DMS79 (cell line): ENCODE results near the gene KRTDAP.

Source experiments
- DNase-seq: peaks from one replicate; lab custom pipeline; 2025; lab: John Stamatoyannopoulos, UW

KRTDAP gene

GRCh38 chr19:35512831-35513627 lies 22.8 kb upstream of the KRTDAP start:
- no peak for DNase-seq

GRCh38 chr19:35511337-35511736 lies 21.1 kb upstream of the KRTDAP start:
- no peak for DNase-seq

- DNase-seq: no peak
These were observed 20.3 kb upstream of the KRTDAP start for GRCh38 chr19:35510626-35510964.

GRCh38 chr19:35509861-35510625 lies 19.8 kb upstream of the KRTDAP start:
- peak; percentile 81 for DNase-seq

- peak; percentile 35 for DNase-seq
These were observed 18.9 kb upstream of the KRTDAP start for GRCh38 chr19:35509018-35509652.

GRCh38 chr19:35508129-35508528 lies 17.9 kb upstream of the KRTDAP start:
- DNase-seq: no peak

GRCh38 chr19:35507561-35507960 lies 17.3 kb upstream of the KRTDAP start:
- DNase-seq: no peak

GRCh38 chr19:35506011-35506410 lies 15.7 kb upstream of the KRTDAP start:
- no peak for DNase-seq

GRCh38 chr19:35502751-35503150 lies 12.5 kb upstream of the KRTDAP start:
- no peak for DNase-seq

- no peak for DNase-seq
These were observed 11.4 kb upstream of the KRTDAP start for GRCh38 chr19:35501684-35502083.

- DNase-seq: no peak
These were observed 10.3 kb upstream of the KRTDAP start for GRCh38 chr19:35500611-35501010.

- no peak for DNase-seq
These were observed 8.8 kb upstream of the KRTDAP start for GRCh38 chr19:35498984-35499527.

GRCh38 chr19:35498220-35498619 lies 8.0 kb upstream of the KRTDAP start:
- DNase-seq: no peak

- DNase-seq: no peak
These were observed 7.1 kb upstream of the KRTDAP start for GRCh38 chr19:35497406-35497805.

GRCh38 chr19:35495107-35496064 lies 5.1 kb upstream of the KRTDAP start:
- DNase-seq: peak; percentile 11

GRCh38 chr19:35493971-35494370 lies 3.7 kb upstream of the KRTDAP start:
- DNase-seq: no peak

GRCh38 chr19:35491836-35492360 lies 1.6 kb upstream of the KRTDAP start:
- no peak for DNase-seq

GRCh38 chr19:35488677-35489076 lies 1.6 kb downstream of the KRTDAP start:
- no peak for DNase-seq

- no peak for DNase-seq
These were observed 2.5 kb downstream of the KRTDAP start for GRCh38 chr19:35487656-35488182.

GRCh38 chr19:35486268-35486708 lies 4.0 kb downstream of the KRTDAP start:
- no peak for DNase-seq
